HCT116 (cell line): ENCODE measurements around the gene ZNF493.

ENCODE experiments used
- EZH2 ChIP-seq: fragments of 200-600 bp; sonication (generic); IDR thresholded peaks from 2 replicates; pipeline ENCODE4 v1.6.1; 2017; ENCODE audit warnings: antibody characterized with exemption, mixed run types
- POLR2A ChIP-seq: IDR thresholded peaks from 2 replicates; pipeline ENCODE4 v1.7.0; 2011; ENCODE audit warnings: borderline replicate concordance; ENCODE audit not compliant: insufficient read depth, insufficient read length; ENCODE audit errors: extremely low read depth
- POLR2AphosphoS5 ChIP-seq: IDR thresholded peaks from 2 replicates; pipeline ENCODE4 v1.6.1; 2011; ENCODE audit warnings: mild to moderate bottlenecking, low read depth, low read length, moderate library complexity
- SIN3A ChIP-seq: IDR thresholded peaks from 2 replicates; pipeline ENCODE4 v1.6.1; 2012; ENCODE audit warnings: low read depth
- YY1 ChIP-seq: IDR thresholded peaks from 2 replicates; pipeline ENCODE4 v1.6.1; 2011; ENCODE audit warnings: low read length, low read depth, moderate library complexity, mild to moderate bottlenecking; ENCODE audit not compliant: insufficient replicate concordance; ENCODE audit errors: extremely low read depth
- ZFX ChIP-seq: fragments of 450-650 bp; IDR thresholded peaks from 2 replicates; pipeline ENCODE4 v1.6.1; 2017
- TF ChIP-seq, protein P1 (sequence below), 3 experiments: fragments of 200-600 bp in 1 of 3; sonication (generic) in 1 of 3; IDR thresholded peaks in 2 of 3; conservative IDR thresholded peaks in 1 of 3; 2 replicates each; pipeline ENCODE4 v1.5.1; 2012 to 2017; ENCODE audit warnings: low read depth in 2 of 3, low read length in 2 of 3, antibody characterized with exemption in 1 of 3, borderline replicate concordance in 1 of 3, control low read depth in 1 of 3, mild to moderate bottlenecking in 1 of 3, mixed read lengths in 1 of 3, mixed run types in 1 of 3, moderate library complexity in 1 of 3; ENCODE audit not compliant: insufficient read depth in 1 of 3
- TF ChIP-seq, protein P2 (sequence below): IDR thresholded peaks from 2 replicates; pipeline ENCODE4 v1.6.1; 2012; ENCODE audit warnings: low read depth
- TF ChIP-seq, protein P3 (sequence below): IDR thresholded peaks from 2 replicates; pipeline ENCODE4 v1.6.1; 2012

GRCh38 chr19:21434516-21434915 is 37.6 kb downstream of the ZNF493 start:
- TF ChIP-seq, protein P1, sequence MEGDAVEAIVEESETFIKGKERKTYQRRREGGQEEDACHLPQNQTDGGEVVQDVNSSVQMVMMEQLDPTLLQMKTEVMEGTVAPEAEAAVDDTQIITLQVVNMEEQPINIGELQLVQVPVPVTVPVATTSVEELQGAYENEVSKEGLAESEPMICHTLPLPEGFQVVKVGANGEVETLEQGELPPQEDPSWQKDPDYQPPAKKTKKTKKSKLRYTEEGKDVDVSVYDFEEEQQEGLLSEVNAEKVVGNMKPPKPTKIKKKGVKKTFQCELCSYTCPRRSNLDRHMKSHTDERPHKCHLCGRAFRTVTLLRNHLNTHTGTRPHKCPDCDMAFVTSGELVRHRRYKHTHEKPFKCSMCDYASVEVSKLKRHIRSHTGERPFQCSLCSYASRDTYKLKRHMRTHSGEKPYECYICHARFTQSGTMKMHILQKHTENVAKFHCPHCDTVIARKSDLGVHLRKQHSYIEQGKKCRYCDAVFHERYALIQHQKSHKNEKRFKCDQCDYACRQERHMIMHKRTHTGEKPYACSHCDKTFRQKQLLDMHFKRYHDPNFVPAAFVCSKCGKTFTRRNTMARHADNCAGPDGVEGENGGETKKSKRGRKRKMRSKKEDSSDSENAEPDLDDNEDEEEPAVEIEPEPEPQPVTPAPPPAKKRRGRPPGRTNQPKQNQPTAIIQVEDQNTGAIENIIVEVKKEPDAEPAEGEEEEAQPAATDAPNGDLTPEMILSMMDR (IDR thresholded peaks at IDR 0.05 in 2 of 3, conservative IDR thresholded peaks at IDR 0.05 in 1 of 3; ENCODE audit: borderline replicate concordance in 1 of 3, insufficient read depth in 1 of 3, low read depth in 2 of 3, low read length in 2 of 3): no peak
- no peak for TF ChIP-seq SIN3A
- TF ChIP-seq POLR2AphosphoS5: no peak
- no peak for TF ChIP-seq EZH2
- TF ChIP-seq ZFX: no peak
- TF ChIP-seq, protein P2, sequence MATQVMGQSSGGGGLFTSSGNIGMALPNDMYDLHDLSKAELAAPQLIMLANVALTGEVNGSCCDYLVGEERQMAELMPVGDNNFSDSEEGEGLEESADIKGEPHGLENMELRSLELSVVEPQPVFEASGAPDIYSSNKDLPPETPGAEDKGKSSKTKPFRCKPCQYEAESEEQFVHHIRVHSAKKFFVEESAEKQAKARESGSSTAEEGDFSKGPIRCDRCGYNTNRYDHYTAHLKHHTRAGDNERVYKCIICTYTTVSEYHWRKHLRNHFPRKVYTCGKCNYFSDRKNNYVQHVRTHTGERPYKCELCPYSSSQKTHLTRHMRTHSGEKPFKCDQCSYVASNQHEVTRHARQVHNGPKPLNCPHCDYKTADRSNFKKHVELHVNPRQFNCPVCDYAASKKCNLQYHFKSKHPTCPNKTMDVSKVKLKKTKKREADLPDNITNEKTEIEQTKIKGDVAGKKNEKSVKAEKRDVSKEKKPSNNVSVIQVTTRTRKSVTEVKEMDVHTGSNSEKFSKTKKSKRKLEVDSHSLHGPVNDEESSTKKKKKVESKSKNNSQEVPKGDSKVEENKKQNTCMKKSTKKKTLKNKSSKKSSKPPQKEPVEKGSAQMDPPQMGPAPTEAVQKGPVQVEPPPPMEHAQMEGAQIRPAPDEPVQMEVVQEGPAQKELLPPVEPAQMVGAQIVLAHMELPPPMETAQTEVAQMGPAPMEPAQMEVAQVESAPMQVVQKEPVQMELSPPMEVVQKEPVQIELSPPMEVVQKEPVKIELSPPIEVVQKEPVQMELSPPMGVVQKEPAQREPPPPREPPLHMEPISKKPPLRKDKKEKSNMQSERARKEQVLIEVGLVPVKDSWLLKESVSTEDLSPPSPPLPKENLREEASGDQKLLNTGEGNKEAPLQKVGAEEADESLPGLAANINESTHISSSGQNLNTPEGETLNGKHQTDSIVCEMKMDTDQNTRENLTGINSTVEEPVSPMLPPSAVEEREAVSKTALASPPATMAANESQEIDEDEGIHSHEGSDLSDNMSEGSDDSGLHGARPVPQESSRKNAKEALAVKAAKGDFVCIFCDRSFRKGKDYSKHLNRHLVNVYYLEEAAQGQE: no peak
- TF ChIP-seq, protein P3, sequence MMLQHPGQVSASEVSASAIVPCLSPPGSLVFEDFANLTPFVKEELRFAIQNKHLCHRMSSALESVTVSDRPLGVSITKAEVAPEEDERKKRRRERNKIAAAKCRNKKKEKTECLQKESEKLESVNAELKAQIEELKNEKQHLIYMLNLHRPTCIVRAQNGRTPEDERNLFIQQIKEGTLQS: no peak
- no peak for TF ChIP-seq POLR2A
- TF ChIP-seq YY1: no peak
